ENCODE results near the gene AKNA. TPM values are rescaled to one million over a fixed set of nuclear protein-coding genes. Genes with fewer than 3 reads are reported as not detected.

AKNA gene
- total and polyA plus RNA-seq, 2 donors (not counting 1 experiment from before 2014, with no cell fraction given), result 178 to 407 TPM

DNA sequence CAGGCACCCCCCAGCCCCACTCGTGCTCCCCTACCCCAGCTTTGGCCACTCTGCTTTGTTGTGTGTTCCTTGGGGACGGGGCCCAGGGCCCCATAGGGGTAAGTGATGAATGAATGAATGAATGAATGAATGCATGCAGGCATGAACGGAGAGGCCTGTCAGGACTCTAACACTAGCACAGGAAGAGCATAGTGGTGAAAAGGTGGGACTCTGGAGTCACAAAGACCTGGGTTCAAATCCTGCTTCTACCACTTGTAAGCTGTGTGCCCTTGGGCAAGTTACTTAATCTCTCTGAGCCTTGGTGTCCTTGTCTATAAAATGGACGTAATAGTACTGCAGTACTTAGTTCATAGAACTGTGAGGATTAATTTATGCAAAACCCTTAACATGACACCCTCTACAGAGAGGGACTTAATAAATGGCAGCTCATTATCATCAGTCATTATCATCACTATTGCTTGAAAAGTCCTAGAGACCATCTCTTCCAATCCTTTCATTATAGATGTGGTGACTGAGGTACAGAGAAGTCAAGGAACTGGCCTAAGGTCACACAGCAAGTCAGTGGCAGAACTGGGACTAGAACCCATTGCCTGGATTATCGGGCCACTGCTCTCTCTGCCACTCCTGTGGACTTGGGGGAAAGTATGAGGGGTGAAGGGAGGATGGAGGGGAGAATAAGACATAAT is 44.9 kb downstream of the AKNA start:
- ATAC-seq (ENCODE audit: low read depth) (no peak), DNase-seq (no peak)
- intact Hi-C loops (cut with micrococcal nuclease), result no loop called here
- H4K20me1 ChIP-seq (ENCODE audit: control insufficient read depth, insufficient read depth, low read length, poor library complexity, severe bottlenecking), result peaks cover 70% of the 10 kb centered on the region
- no peak overlapping the region for H3K4me2 ChIP-seq (replicated peaks; ENCODE audit: low read depth, low read length, poor library complexity, severe bottlenecking)
- TF ChIP-seq EZH2 (IDR thresholded peaks at IDR 0.05; ENCODE audit: borderline replicate concordance, insufficient read depth, low read depth, low read length, poor library complexity, severe bottlenecking), result no peak
- TF ChIP-seq, protein P1, sequence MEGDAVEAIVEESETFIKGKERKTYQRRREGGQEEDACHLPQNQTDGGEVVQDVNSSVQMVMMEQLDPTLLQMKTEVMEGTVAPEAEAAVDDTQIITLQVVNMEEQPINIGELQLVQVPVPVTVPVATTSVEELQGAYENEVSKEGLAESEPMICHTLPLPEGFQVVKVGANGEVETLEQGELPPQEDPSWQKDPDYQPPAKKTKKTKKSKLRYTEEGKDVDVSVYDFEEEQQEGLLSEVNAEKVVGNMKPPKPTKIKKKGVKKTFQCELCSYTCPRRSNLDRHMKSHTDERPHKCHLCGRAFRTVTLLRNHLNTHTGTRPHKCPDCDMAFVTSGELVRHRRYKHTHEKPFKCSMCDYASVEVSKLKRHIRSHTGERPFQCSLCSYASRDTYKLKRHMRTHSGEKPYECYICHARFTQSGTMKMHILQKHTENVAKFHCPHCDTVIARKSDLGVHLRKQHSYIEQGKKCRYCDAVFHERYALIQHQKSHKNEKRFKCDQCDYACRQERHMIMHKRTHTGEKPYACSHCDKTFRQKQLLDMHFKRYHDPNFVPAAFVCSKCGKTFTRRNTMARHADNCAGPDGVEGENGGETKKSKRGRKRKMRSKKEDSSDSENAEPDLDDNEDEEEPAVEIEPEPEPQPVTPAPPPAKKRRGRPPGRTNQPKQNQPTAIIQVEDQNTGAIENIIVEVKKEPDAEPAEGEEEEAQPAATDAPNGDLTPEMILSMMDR (IDR thresholded peaks at IDR 0.05), result no peak
- no peak overlapping the region for H3K4me3 ChIP-seq (ENCODE audit: control extremely low read depth in 1 of 5, extremely low read depth in 1 of 5, insufficient read depth in 1 of 5, low read depth in 2 of 5, low read length in 4 of 5)
- ChIA-PET CTCF (interaction anchor here (0.9 to 9.3 kb wide), 5 partner anchors 31 to 164 kb away, joined by 3 to 91 read pairs (median 3); no protein-coding TSS in a partner anchor), POLR2A (interaction anchor here (0.6 to 1.0 kb wide), 2 partner anchors 30 to 317 kb away, joined by 3 to 4 read pairs; no protein-coding TSS in a partner anchor)
- no peak overlapping the region for H2AFZ ChIP-seq (ENCODE audit: insufficient read depth, low read depth, low read length, poor library complexity, severe bottlenecking)
- H3K27ac ChIP-seq (ENCODE audit: low read length in 2 of 2), result peak overlapping the region in 1 of 2 donors; percentile 58
- H3K36me3 ChIP-seq (replicated peaks in 1 of 2; ENCODE audit: control extremely low read depth in 1 of 2, control insufficient read depth in 1 of 2, extremely low read depth in 1 of 2, insufficient read depth in 2 of 2, low read length in 1 of 2), result peaks cover 16 to 98% of the 10 kb centered on the region in 2 experiments
- H3K9me3 Mint-ChIP-seq (ENCODE audit: insufficient read depth), result no peaks in the 10 kb centered on the region
- H3K27me3 ChIP-seq (replicated peaks in 1 of 4; ENCODE audit: control extremely low read depth in 1 of 4, control insufficient read depth in 3 of 4, insufficient read depth in 4 of 4, low read length in 3 of 4), result no peaks in the 10 kb centered on the region
- peaks cover 32% of the 10 kb centered on the region for H3K4me1 Mint-ChIP-seq
- WGBS (ENCODE audit: insufficient coverage), result 90% methylated on average over 1 of the region's 5 CpGs
- no peaks in the 10 kb centered on the region for H3K9me3 ChIP-seq (ENCODE audit: control extremely low read depth in 1 of 3, control insufficient read depth in 2 of 3, insufficient read depth in 1 of 3, low read length in 2 of 3)
- H3K27me3 Mint-ChIP-seq, result no peaks in the 10 kb centered on the region
- H3K27ac Mint-ChIP-seq, result peak overlapping the region; percentile 37
- H3K79me2 ChIP-seq (ENCODE audit: control insufficient read depth, insufficient read depth, low read length), result peaks cover 15% of the 10 kb centered on the region
- no peak overlapping the region for H3K4me3 Mint-ChIP-seq
- peaks cover 0 to 18% of the 10 kb centered on the region in 2 donors for H3K4me1 ChIP-seq (ENCODE audit: control insufficient read depth in 2 of 2, insufficient read depth in 2 of 2, low read length in 2 of 2)
- no peak overlapping the region for H3K9ac ChIP-seq (ENCODE audit: low read length)

DNA sequence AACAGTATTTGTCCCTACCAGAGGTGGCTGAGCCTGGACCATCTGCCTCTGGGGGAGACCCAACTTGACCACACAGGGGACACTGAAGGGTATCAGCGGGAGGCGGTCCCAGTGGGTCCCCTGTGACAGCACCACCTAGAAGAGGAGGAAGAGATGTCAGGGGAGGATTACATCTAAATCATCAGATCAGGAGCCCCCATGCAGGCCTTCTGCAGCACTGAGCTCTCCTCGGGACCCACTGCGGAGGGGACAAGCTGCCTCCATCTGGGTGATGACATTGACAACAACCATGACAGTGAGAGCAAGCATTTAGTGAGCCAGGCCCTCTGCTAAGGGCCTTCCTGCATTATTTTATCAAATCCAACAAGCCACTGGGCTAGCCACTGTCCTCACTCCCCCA is 45.8 kb downstream of the AKNA start:
- peaks cover 0 to 17% of the 10 kb centered on the region in 2 donors for H3K4me1 ChIP-seq (ENCODE audit: control insufficient read depth in 2 of 2, insufficient read depth in 2 of 2, low read length in 2 of 2)
- no peak overlapping the region for H3K9ac ChIP-seq (ENCODE audit: low read length)
- TF ChIP-seq, protein P1 (IDR thresholded peaks at IDR 0.05), result no peak
- no peak for TF ChIP-seq EZH2 (IDR thresholded peaks at IDR 0.05; ENCODE audit: borderline replicate concordance, insufficient read depth, low read depth, low read length, poor library complexity, severe bottlenecking)
- no peak overlapping the region for H3K4me2 ChIP-seq (replicated peaks; ENCODE audit: low read depth, low read length, poor library complexity, severe bottlenecking)
- H3K27me3 Mint-ChIP-seq, result no peaks in the 10 kb centered on the region
- peaks cover 10% of the 10 kb centered on the region for H3K79me2 ChIP-seq (ENCODE audit: control insufficient read depth, insufficient read depth, low read length)
- peak overlapping the region in 1 of 2 donors; percentile 43 for H3K27ac ChIP-seq (ENCODE audit: low read length in 2 of 2)
- no peak for ATAC-seq (ENCODE audit: low read depth)
- CTCF ChIA-PET, result interaction anchor here (0.9 to 9.3 kb wide), 5 partner anchors 32 to 165 kb away, joined by 3 to 91 read pairs (median 3); no protein-coding TSS in a partner anchor
- no peaks in the 10 kb centered on the region for H3K9me3 Mint-ChIP-seq (ENCODE audit: insufficient read depth)
- no peaks in the 10 kb centered on the region for H3K9me3 ChIP-seq (ENCODE audit: control extremely low read depth in 1 of 3, control insufficient read depth in 2 of 3, insufficient read depth in 1 of 3, low read length in 2 of 3)
- no peak overlapping the region for H3K4me3 ChIP-seq (ENCODE audit: control extremely low read depth in 1 of 5, extremely low read depth in 1 of 5, insufficient read depth in 1 of 5, low read depth in 2 of 5, low read length in 4 of 5)
- WGBS (ENCODE audit: insufficient coverage), result 100% methylated on average over 2 of the region's 4 CpGs
- intact Hi-C loops (cut with micrococcal nuclease), result no loop called here
- DNase-seq, result no peak
- H2AFZ ChIP-seq (ENCODE audit: insufficient read depth, low read depth, low read length, poor library complexity, severe bottlenecking), result no peak overlapping the region
- peaks cover 18 to 98% of the 10 kb centered on the region in 2 experiments for H3K36me3 ChIP-seq (replicated peaks in 1 of 2; ENCODE audit: control extremely low read depth in 1 of 2, control insufficient read depth in 1 of 2, extremely low read depth in 1 of 2, insufficient read depth in 2 of 2, low read length in 1 of 2)
- H3K27ac Mint-ChIP-seq, result peak overlapping the region; percentile 41
- no peak overlapping the region for H3K4me3 Mint-ChIP-seq
- POLR2A ChIA-PET, result no interaction called here
- H3K27me3 ChIP-seq (replicated peaks in 1 of 4; ENCODE audit: control extremely low read depth in 1 of 4, control insufficient read depth in 3 of 4, insufficient read depth in 4 of 4, low read length in 3 of 4), result no peaks in the 10 kb centered on the region
- peaks cover 34% of the 10 kb centered on the region for H3K4me1 Mint-ChIP-seq
- peaks cover 70% of the 10 kb centered on the region for H4K20me1 ChIP-seq (ENCODE audit: control insufficient read depth, insufficient read depth, low read length, poor library complexity, severe bottlenecking)
